Measurements from ENCODE around the gene ILF2. TPM values are rescaled to one million over a fixed set of nuclear protein-coding genes. Genes with fewer than 3 reads are reported as not detected.
A peak's percentile ranks its signal among the peaks of the same experiment; 100 is the strongest.

The ILF2 gene
- total RNA-seq, 1 donor from 2014 or later, result 85.4 TPM

DNA sequence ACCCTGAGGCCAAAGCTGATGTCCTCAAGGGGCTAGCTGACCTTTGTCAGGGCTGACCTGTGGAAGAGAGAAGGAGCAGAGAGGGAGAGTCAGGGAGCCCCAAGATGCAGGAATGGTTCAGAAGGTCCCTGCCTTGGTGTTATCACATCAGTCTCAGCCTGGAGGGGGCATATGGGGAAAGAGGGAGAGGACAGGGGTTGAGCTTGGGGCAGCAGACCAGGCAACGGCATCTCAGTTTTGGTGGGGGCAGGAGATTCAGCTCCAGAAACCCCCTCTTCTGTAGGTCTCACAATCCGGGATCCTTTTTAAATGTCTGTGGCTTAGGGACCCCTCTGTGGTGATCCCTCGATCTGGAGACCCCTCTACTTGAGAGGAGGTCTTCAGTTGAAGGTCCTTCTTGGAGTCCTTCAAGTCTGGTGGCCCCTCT lies 44.3 kb downstream of the ILF2 start:
- Histone ChIP-seq H3K4me3 (peak overlapping the region; percentile 48 to 68), H3K27ac (peak overlapping the region; percentile 95), H3K9me3 (no peaks in the 10 kb centered on the region), H3K27me3 (no peaks in the 10 kb centered on the region), H3K36me3 (no peaks in the 10 kb centered on the region), H3K4me1 (peaks cover 38% of the 10 kb centered on the region)
- intact Hi-C loops (cut with DNase I), result loop anchor here (5.0 kb wide), 1 partner anchor 94 kb away; no protein-coding TSS in a partner anchor
- TF ChIP-seq, protein P1, sequence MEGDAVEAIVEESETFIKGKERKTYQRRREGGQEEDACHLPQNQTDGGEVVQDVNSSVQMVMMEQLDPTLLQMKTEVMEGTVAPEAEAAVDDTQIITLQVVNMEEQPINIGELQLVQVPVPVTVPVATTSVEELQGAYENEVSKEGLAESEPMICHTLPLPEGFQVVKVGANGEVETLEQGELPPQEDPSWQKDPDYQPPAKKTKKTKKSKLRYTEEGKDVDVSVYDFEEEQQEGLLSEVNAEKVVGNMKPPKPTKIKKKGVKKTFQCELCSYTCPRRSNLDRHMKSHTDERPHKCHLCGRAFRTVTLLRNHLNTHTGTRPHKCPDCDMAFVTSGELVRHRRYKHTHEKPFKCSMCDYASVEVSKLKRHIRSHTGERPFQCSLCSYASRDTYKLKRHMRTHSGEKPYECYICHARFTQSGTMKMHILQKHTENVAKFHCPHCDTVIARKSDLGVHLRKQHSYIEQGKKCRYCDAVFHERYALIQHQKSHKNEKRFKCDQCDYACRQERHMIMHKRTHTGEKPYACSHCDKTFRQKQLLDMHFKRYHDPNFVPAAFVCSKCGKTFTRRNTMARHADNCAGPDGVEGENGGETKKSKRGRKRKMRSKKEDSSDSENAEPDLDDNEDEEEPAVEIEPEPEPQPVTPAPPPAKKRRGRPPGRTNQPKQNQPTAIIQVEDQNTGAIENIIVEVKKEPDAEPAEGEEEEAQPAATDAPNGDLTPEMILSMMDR (IDR thresholded peaks at IDR 0.05), result no peak
- TF ChIP-seq POLR2A (IDR thresholded peaks at IDR 0.05) (no peak), POLR2AphosphoS5 (IDR thresholded peaks at IDR 0.05; ENCODE audit: insufficient read depth in 1 of 2, low read depth in 1 of 2) (no peak)
- no peak for DNase-seq (ENCODE audit: extremely low spot score in 2 of 2)

DNA sequence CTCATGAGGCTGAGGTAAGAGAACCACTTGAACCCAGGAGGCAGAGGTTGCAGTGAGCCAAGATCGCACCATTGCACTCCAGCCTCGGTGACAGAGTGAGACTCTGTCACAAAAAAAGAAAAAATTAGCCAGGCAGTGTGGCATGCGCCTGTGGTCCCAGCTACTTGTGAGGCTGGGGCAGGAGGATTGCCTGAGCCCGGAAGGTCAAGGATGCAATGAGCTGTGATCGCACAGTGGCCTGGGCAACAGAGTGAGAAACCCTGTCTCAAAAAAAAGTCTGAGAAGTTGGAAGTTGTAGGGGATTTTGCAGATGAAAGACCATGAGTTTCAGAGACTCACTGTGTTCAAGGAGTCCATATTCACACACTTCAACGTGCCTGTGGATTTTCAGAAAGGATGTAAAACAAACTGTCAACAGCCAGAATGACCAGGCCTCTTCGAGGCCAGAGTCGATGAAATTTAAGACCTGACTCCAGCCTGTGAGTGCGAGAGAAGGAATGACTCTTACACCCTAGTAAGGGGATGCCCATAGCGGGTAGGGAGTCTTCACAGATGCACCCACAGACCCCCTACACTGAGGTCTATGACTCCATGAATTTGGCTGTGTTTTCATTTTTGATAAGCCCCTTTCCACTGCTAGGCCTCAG lies 45.7 kb downstream of the ILF2 start:
- no peaks in the 10 kb centered on the region for H3K9me3 ChIP-seq
- H3K4me1 ChIP-seq, result peaks cover 38% of the 10 kb centered on the region
- no peak for DNase-seq (ENCODE audit: extremely low spot score in 2 of 2)
- TF ChIP-seq POLR2AphosphoS5 (IDR thresholded peaks at IDR 0.05; ENCODE audit: insufficient read depth in 1 of 2, low read depth in 1 of 2) (no peak), POLR2A (IDR thresholded peaks at IDR 0.05) (no peak)
- TF ChIP-seq, protein P1 (IDR thresholded peaks at IDR 0.05), result no peak
- no peak overlapping the region for H3K4me3 ChIP-seq
- no peaks in the 10 kb centered on the region for H3K36me3 ChIP-seq
- intact Hi-C loops (cut with DNase I), result loop anchor here (5.0 kb wide), 1 partner anchor 93 kb away; no protein-coding TSS in a partner anchor
- H3K27me3 ChIP-seq, result no peaks in the 10 kb centered on the region
- peak overlapping the region; percentile 9 for H3K27ac ChIP-seq

DNA sequence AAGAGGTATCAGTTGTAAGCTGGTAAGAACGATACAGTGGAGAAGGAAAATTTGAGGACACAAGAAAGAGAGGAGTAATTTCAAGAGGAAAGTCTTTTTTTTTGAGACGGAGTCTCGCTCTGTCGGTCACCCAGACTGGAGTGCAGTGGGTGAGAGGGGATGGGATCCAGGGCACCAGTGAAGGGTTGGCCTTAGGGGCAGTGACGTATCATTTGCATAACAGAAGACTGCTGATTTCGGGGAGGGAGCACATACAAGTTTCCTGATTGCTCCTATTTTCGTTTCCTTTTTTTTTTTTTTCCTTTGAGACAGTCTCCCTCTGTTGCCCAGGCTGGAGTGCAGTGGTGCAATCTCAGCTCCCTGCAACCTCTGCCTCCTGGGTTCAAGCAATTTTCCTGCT lies 47.7 kb downstream of the ILF2 start:
- H3K36me3 ChIP-seq, result no peaks in the 10 kb centered on the region
- peaks cover 40% of the 10 kb centered on the region for H3K4me1 ChIP-seq
- TF ChIP-seq POLR2A (IDR thresholded peaks at IDR 0.05) (no peak), POLR2AphosphoS5 (IDR thresholded peaks at IDR 0.05; ENCODE audit: insufficient read depth in 1 of 2, low read depth in 1 of 2) (no peak)
- TF ChIP-seq, protein P1 (IDR thresholded peaks at IDR 0.05), result no peak
- H3K27me3 ChIP-seq, result no peaks in the 10 kb centered on the region
- H3K27ac ChIP-seq, result no peak overlapping the region
- H3K4me3 ChIP-seq, result no peak overlapping the region
- H3K9me3 ChIP-seq, result no peaks in the 10 kb centered on the region
- no peak for DNase-seq (ENCODE audit: extremely low spot score in 2 of 2)
- intact Hi-C loops (cut with DNase I), result no loop called here

DNA sequence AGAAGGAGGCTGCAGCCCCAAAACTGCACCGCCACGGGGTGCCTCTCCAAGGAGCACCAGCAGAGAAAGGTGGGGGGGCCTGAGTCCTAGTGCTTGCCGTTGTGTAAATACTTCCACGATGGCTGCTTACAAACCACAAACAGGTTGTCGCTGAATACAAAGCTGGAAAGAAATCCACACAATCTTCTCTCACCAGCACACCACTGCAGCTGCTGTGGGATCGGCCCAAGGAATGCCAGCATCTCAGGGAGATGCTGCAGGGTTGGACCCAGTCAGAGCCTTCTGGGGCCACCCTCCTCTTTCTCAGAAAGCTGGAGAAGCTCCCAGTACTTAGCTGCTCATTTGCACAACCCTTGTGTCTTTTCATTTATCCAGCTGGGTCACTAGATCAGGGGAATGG lies 51.6 kb downstream of the ILF2 start:
- H3K9me3 ChIP-seq, result no peaks in the 10 kb centered on the region
- H3K36me3 ChIP-seq, result no peaks in the 10 kb centered on the region
- intact Hi-C loops (cut with DNase I), result no loop called here
- TF ChIP-seq POLR2AphosphoS5 (IDR thresholded peaks at IDR 0.05; ENCODE audit: insufficient read depth in 1 of 2, low read depth in 1 of 2) (no peak), POLR2A (IDR thresholded peaks at IDR 0.05) (no peak)
- TF ChIP-seq, protein P1 (IDR thresholded peaks at IDR 0.05), result no peak
- no peak for DNase-seq (ENCODE audit: extremely low spot score in 2 of 2)
- H3K4me1 ChIP-seq, result peaks cover 36% of the 10 kb centered on the region
- H3K27ac ChIP-seq, result no peak overlapping the region
- H3K4me3 ChIP-seq, result no peak overlapping the region
- H3K27me3 ChIP-seq, result no peaks in the 10 kb centered on the region

DNA sequence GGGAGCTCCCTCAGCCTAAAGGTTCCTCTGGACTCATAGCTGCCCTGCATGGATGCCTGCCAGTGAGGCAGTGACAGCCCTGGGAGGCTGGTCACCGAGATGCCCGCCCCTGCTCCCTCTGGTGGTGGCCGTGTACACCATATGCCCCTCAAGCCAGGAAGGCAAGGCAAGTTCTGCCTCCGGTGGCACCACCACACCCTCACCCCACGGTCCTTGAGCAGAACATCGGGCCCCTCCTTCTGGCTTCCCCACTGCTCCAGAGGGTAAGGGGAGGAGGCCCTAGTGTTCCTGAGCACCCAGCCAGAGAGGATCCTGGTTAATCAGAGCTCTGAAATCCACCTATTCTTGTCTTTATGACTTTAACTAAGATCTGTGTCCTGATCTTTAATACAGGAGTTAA lies 53.1 kb downstream of the ILF2 start:
- Histone ChIP-seq H3K4me3 (no peak overlapping the region), H3K27ac (peak overlapping the region; percentile 96), H3K9me3 (no peaks in the 10 kb centered on the region), H3K4me1 (peaks cover 47% of the 10 kb centered on the region), H3K27me3 (no peaks in the 10 kb centered on the region), H3K36me3 (no peaks in the 10 kb centered on the region)
- TF ChIP-seq, protein P1 (IDR thresholded peaks at IDR 0.05), result peak in 1 of 3 experiments; percentile 63
- TF ChIP-seq POLR2A (IDR thresholded peaks at IDR 0.05) (no peak), POLR2AphosphoS5 (IDR thresholded peaks at IDR 0.05; ENCODE audit: insufficient read depth in 1 of 2, low read depth in 1 of 2) (peak in 1 of 2 donors; percentile 41)
- intact Hi-C loops (cut with DNase I), result no loop called here
- DNase-seq (ENCODE audit: extremely low spot score in 2 of 2), result no peak
